GM18861 (cell line): ENCODE data around the gene SEC16A.
A peak's percentile ranks its signal among the peaks of the same experiment; 100 is the strongest.
"Not testable (repeated sequence)": the region's sequence is repeated elsewhere in the genome, so short reads cannot be mapped to it uniquely, and the experiment has no call there.

ENCODE experiments used
- ATAC-seq: cut with Tn5 transposase; IDR thresholded peaks from one replicate; pipeline ENCODE4 v1.9.1; 2021; ENCODE audit not compliant: unreplicated experiment

The SEC16A gene

DNA sequence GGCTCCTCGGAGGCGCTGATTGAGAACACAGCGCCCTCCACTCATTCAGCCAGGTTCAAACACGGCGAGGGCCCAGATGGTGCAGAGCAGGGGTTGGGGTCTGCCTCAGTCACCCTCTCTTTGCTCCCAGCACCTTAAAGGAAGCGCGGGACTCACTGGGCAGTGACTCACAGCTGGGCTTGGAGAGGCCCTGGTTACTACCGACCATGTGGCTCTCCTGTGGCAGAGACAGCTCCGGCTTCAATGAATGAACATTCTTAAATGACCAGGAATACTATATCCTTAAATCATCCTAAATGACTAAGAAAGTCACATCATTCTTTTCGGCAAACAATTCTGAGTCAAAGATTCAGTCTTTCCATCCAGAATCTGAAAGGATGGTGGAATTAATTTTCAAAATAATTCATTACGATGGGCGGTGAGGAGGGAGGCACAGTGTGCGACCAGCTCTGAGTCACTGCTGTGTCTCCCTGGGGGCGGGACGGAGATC is 41.6 kb downstream of the SEC16A start:
- ATAC-seq, result no peak

DNA sequence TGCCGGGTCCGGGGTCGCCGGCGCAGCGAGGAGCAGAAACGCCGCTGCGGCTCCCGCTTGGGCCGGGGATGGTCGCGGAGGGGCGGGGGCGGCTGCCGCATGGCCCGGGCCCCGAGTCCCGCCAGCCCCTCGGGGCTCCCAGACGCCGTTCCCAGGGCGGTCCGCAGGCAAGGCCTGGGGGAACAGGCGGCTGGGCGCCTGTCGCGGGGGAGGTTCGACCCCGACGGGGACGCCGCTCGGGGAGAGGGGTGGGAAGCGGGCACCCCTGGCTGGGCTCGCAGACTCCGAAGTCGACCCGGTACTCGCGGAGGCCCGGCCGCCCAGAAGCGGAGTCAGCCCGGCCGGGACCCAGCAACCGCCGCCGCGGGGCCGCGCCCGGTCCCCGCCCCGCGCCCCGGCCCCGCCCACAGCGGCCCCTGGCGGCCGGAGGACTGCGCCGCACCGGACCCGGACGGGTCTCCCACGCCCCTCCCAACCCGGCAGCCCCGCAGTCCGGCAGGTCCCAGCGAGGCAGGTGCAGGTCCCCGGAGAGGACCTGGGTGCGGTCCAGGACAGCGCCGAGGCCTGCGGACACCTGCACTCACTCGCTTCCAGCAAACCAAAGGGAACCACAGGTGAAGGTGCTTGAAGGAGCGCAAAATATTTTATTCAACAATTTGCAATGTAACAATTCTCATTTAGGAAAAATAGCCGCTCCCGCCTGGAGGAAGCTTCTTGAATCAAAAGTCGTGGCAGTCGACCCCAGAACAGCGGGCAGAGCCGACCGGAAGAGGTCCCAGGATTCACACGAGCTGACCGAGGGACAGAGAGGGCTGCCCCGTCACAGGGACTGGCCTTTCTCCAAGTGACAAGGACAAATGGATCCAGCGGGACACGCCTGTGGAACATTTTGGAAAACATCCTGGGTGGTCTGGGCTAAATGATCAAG is 43.1 kb downstream of the SEC16A start, which contains the start of gene INPP5E:
Gene INPP5E (minus strand): TSS at position 365 of the 928 bp plus-strand sequence. CDS start 426 bp downstream, outside the sequence.
- ATAC-seq, result peak; percentile 55

DNA sequence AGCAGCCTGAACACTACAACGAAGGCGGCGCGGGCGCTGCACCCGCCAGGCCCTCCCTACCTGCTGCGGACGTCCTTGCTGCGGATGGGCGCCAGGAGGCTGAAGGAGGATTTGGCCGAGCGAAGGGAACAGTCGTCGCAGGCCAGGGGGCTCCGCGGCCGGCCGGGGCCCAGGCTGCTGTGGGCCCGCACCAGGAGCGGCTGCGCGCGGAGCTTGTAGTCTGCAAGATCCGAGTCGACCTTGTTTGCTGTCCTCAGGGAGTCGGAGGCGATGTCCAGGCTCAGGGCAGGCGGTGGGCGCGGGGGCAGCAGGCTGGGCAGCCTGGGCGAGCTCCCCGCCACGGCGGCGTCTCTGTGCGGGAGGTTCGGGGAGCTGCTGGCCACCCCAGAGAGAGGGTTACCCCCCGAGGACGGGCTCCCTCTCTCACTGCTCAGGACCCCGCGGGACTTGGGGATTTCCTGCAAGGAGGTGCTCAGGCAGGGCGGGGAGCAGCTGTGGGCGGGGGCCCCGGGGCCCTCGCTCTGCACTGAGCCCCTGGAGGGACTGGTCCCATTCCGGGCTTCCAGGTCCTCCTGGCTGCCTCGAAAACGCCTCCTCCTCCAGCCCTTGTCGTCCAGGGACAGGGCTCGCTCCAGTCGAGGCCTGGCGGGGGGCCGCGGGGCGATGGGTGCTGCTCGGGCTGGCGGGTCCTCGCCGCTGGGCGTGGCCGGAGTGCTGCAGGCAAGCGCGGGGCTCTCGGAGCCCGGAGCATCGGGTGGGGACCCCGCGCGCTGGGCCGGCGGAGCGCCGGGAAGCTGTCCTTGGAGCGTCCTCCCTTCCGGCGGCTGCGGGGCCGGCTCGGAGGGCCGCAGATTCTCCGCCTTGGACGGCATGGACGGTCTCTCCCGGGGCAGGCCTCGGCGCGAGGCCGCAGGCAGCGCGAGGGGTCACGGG is 44.0 kb downstream of the SEC16A start:
- peak; percentile 27 for ATAC-seq

DNA sequence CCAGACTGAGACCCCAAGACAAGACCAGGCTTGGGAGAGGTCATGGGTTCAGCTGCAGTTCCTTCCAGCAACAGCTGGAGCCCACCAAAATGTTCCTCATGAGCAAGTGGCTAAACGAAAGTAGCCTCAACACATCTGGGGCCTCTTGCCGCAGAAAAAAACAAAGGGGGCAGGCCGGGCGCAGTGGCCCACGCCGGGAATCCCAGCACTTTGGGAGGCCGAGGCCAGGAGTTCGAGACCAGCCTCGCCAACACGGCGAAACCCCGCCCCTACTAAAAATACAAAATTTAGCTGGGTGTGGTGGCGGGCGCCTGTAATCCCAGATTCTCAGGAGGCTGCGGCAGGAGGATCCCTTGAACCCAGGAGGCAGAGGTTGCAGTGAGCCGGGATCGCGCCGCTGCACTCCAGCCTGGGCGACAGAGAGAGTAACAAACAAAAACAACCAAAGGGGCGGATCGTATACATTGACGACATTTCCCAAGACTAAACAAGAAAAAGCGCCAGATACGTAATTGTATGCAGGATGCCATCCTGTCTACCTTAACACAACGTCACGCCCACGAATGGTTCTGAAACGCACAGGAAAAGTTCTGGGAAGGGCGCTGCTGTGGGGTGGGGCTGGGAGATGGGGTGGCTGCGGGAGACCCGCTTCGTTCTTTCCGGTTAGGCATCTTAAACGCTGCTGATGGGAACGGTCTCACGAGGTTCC is 44.8 kb downstream of the SEC16A start:
- ATAC-seq, result no peak

DNA sequence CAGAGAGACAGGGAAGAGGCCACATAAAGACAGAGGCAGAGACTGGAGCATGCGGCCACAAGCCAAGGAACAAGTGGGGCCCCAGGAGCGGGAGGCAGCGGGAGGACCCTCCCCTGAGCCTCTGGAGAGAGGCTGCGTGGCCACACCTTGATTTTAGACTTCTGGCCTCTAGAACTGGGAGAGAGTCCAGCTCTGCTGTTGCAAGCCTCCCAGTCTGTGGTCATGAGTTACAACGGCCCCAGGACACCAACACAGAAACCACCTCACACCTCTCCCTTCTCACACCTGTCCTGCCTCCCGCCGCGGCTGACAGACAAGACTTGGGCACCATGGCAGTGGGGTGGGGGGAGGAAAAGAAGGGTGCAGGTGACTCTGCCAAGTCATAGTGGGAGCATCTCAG is 45.4 kb downstream of the SEC16A start:
- no peak for ATAC-seq

DNA sequence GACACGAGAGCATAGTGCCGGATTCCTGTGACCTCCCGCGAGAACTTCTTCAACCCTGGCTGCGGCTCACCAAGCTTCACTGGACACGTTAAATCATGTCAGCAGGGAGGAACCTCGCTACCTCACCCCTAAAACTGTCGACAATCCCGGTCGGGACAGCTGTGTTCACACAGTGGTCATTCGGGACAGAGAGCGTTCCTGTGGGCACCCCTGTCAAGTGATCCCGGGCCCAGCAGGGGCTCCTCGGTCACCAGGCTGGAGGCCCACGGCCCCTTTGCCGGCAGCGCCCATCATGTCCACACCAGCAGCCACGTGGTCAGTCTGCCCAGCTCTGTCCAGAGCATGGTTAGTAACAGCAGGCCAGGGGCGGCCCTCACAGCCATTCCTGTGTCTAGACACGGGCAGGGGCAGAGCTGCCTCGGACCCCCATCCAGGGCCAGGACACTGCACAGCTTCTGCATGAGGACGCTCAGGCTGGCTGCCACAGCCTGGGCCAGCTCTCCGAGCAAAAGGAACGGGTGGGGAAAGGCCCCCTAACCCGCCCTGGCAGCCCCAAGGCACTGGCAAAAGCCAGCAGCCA is 46.7 kb downstream of the SEC16A start:
- no peak for ATAC-seq

DNA sequence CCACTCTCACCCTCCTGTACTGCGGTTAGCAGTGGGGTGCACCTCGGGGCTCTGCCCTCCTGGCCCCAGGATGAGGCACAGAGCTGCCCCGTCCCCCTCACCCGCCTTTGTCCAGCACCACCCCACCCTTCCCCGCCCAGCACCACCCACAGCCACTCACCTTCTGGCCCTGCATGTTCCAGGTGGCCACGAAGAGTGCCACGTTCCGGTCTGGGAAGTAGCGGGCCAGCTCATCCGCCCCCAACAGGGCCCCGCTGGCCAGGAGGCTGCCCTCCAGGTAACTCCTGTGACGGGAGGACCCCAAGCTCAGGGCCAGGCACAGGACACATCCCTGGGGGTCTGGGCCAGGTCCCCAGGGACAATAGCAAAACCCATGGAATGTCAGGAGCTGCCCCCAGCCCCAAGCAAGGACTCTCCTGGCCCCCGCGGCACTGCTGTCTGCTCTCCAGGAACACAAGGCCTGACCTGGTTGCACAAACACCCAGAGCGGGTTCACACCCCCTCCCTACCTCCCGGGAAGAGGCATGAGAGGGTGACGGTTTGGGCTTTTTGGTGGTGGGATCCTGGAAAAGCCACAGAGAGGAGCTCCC is 48.2 kb downstream of the SEC16A start:
- no peak for ATAC-seq

DNA sequence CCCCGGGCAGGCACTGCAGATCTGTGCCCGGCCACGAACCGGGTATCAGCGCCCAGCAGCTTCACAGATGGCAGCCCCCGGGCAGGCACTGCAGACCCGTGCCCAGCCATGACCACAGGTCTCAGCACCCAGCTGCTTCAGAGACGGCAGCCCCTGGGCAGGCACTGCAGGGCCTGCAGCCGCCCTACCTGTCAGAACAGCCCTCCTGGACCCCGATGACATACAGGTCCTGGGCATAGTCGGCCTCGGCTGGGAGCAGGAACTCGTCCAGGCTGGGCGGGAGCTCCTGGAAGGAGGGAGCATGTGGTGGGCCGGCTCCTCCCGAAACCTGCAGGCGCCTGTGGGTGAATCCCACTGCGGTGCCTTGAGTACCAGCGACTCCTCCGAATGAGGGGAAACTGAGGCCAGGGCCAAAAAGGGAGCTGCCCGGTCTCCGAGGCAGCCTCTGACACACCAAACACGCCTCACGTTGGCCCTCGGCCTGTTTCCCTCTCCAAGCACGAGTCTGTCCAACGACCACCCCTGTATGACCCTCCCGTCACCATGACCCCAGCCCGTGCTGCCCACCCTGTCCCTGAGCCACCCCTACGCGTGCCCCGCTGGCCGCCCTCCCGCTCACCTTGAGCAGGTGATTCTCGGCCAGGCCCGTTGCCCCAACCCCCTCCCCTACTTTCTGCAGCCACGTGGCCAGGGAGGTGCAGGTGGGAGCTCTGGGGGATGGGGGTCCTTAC is 48.8 kb downstream of the SEC16A start:
- ATAC-seq, result no peak

DNA sequence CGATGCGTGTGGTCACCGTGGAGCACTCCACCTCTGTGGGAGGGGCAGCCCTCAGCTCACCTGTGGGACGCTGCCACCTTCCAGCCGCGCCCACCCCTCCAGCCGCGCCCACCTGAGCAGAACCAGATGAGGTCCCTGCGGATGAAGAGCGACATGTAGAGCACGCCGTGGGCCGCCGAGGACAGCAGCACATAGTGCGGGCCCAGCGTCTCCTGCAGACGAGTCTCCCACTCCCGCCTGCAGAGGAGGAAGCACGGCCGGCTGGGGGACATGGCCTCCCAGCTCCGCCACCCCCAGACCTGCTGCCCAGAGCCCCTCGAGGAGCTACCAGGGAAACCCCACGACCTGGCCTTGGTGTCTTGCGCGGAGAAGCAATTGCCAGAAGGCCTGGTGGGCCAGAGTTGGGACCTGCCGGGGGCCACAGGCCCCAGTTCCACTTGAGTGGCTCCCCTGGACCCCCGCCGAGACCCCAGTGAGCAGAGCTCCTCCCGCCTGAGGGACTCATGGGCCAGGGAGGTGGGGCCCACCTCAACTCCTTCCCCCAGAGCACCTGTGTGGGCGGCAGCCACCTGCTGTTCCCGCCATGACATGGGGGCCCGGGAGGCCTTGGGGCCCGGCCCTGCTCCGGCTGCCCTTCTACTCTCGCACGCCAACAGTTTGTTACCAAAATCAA is 49.7 kb downstream of the SEC16A start:
- no peak for ATAC-seq

DNA sequence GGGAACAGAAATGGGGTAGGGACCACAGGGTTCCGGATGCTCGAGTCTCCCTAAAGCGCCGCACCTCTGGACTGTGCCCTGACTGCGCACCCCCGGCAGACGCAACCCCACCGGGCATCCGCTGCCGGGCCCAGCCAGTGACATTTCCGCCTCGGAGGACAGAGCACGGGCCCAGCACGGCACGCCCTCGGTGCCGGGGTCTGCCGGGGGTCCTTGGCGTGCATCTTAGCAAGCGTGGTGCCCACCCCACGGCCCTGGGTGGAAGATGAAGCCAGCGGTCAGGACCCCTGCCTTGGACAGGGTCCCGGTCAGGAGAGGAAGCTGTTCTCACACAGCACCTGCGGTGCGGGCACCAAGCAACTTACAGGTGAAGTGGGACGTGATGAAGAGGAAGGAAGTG is 50.2 kb downstream of the SEC16A start:
- no peak for ATAC-seq

DNA sequence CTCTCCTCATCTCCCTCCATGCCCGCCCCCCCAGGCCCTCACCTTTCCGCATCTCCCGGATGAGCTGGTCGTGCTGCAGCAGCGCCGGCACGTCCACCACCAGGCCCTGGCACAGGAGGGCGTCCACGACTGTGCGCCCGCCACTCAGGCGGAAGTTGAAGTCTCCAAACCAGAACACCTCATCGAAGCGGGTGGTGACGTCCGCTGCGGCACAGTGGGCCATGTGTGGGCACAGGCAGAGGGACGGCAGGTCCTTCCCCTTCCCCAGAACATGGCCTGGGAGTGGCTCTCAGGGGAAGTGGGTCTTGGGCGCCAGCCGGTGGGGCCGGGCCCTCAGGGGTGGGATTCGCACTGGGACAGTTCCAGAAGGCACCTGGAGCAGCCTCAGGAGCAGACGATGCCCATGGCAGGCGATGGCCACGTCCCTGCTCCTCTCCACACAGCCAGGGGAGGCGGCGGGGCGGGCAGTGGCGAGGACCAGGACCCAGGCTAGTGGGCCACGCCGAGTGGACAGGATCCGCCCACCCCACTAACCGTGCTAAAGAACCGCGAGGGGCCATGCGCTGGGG is 51.0 kb downstream of the SEC16A start:
- ATAC-seq, result no peak

DNA sequence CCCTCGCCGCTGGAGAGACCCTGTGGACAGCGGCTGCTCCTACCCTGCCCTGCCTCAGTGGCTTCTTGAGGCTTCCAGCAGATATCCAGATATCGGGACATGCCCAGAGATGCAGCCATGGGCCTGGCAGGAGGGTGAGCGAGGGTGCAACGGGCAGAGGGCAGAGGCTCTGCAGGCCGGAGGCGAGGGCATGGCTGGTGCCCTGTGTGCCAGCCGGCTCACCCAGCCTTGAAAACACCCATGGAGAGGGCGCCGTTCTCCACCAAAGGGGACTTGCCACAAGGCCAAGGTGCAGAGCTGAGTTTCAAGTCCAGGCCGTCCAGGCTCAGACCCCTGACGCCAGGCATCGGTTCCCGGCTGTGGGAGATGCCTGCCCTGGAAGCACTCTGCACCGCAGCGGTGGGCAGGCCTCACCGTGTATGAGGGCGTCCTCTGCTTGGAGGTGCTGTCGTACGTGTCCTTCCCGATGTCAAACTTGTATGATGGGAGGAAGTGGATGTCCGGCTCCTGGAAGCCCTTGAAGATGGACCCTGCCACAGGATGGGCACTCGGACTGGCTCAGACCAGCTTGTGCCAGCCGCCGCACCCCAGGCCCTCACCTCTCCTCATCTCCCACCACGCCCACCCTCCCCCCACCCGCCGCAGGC is 52.1 kb downstream of the SEC16A start:
- no peak for ATAC-seq

DNA sequence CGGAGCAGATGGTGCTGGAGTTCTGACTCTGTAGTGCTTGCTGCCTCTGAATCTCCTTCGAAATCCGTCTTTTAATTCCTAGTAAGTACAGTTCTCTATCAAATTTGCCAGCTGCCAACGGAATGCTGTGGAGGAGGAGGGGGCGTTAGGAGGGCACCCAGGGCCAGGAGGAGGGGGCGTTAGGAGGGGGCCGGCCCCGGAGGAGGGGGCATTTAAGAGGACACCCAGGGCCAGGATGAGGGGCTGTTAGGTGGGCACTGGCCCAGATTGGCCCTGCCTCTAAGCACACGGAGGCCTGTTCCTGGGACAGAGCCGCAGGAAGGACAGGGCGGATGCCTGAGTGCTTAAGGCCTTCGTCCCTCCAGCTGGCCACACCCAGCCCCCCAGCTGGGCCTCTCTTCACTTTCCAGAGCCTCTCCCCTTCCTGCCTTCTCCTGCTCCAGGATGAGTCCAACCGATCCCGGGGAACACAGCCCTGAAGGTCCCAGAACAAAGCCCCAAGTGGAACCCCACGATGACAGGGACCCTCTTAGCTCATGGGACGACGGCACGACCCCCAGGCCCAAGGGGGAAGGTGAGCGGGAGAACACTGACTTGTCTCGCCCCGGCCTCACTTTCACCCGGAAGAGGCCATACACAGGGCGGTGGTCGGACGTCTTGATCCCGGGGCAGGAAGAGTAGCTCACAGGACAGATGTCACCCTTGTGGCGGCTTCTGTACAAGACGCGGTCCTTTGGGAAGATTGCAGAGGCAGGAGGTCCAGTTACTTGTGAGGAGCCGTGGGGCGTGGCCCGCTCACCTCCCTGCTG is 53.0 kb downstream of the SEC16A start:
- no peak for ATAC-seq

DNA sequence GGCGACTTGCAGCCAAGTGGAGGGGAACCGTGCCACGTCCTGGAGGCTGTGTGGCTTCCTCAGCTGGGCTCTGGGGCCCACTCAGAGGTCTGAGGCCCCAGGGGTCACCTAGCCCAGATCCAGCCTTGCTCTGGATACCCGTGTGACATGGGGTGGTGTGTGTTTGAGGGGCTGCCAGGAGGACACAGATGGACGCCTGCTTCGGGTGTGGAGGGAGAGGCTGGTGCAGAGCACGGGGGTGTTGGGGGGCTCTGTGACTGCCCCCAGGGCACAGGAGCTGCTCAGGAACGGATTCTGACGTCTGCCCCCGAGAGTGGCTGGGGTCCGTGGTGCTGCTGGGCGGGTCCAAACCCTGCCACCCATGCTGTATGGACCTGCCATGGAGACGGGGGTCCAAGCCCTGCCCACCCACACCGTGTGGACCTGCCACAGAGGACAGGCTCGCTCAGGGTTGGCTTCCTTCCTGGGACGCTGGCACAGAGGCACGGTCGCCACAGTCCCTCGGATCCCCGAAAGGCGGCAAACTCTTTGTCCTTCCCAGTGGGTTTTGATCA is 53.7 kb downstream of the SEC16A start:
- ATAC-seq, result no peak

DNA sequence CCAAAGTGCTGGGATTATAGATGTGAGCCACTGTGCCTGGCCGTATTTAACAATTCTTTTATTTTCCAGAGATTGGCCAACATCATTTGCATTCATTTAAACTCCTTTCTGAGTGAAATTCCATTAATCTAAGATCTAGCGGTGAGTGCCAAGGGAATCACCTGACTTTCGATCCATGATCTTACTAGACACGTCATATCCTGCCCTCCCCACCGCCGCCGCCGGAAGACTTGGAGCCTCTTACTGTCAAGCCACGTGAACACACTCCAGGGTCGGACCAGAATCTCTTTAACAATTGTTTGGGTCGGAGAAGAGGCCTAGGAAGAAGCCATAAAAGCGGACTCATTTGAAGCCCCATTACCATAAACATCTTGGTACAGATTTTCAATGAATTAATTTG is 56.1 kb downstream of the SEC16A start:
- ATAC-seq, result no peak

DNA sequence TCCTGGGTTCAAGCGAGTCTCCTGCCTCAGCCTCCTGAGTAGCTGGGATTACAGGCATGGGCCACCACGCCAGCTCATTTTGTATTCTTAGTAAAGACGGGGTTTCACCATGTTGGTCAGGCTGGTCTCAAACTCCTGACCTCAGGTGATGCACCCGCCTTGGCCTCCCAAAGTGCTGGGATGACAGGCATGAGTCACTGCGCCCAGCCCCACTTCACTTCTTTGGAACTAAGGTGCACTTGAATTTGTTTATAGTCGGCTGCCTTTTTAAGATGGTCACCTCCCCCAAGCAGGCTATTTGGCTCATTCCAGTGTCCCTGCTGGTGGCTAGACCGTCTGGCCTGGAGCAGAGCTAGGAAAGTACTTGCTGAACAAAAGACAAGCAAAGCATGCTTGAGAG is 57.5 kb downstream of the SEC16A start:
- not testable (repeated sequence) for ATAC-seq
